Neural cell (in vitro differentiated cells): ENCODE results near the gene RASAL1.

Experiments used
- EP300 ChIP-seq: fragments of 450-650 bp; conservative IDR thresholded peaks from 2 replicates; pipeline ENCODE4 v1.6.1; 2014; ENCODE audit warnings: antibody characterized with exemption, mild to moderate bottlenecking, moderate library complexity; ENCODE audit not compliant: poor library complexity, severe bottlenecking
- EZH2 ChIP-seq: fragments of 200-600, 300-800 bp; shearing (Covaris generic), sonication (generic); IDR thresholded peaks from 2 replicates; pipeline ENCODE4 v1.6.1; 2014; ENCODE audit warnings: antibody characterized with exemption, low read length, borderline replicate concordance, mild to moderate bottlenecking; ENCODE audit not compliant: insufficient read depth, poor library complexity, severe bottlenecking
- POLR2AphosphoS5 ChIP-seq: IDR thresholded peaks from 2 replicates; pipeline ENCODE4 v1.6.1; 2012
- REST ChIP-seq: IDR thresholded peaks from 2 replicates; pipeline ENCODE4 v1.6.1; 2012; ENCODE audit warnings: borderline replicate concordance
- TF ChIP-seq, protein P1 (sequence below): fragments of 450-650 bp; IDR thresholded peaks from 2 replicates; pipeline ENCODE4 v1.5.1; 2014; ENCODE audit warnings: antibody characterized with exemption, mild to moderate bottlenecking, moderate library complexity; ENCODE audit not compliant: poor library complexity, severe bottlenecking

DNA sequence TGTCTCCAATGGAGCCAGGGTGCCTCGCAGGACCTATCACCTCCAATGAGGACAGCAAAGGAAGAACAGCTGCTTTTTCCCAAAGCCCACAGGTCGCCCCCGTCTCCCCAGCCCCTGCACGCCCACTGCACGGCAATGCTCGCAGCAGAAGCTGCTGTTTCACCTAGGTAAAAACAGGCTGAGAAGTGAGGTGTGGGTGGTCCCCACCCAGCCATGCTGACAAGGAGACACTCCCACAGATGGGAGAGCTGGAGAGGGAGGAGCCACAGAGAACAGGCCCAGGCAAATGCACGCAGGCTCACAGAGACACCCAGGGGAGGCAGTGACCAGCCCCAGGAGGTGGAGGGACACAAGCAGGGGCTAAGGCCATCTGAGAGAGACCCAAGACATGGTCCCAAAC lies 24.4 kb upstream of the RASAL1 start:
- TF ChIP-seq, protein P1, sequence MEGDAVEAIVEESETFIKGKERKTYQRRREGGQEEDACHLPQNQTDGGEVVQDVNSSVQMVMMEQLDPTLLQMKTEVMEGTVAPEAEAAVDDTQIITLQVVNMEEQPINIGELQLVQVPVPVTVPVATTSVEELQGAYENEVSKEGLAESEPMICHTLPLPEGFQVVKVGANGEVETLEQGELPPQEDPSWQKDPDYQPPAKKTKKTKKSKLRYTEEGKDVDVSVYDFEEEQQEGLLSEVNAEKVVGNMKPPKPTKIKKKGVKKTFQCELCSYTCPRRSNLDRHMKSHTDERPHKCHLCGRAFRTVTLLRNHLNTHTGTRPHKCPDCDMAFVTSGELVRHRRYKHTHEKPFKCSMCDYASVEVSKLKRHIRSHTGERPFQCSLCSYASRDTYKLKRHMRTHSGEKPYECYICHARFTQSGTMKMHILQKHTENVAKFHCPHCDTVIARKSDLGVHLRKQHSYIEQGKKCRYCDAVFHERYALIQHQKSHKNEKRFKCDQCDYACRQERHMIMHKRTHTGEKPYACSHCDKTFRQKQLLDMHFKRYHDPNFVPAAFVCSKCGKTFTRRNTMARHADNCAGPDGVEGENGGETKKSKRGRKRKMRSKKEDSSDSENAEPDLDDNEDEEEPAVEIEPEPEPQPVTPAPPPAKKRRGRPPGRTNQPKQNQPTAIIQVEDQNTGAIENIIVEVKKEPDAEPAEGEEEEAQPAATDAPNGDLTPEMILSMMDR, result no peak
- no peak for TF ChIP-seq EP300
- TF ChIP-seq EZH2, result no peak
- no peak for TF ChIP-seq REST
- no peak for TF ChIP-seq POLR2AphosphoS5
